Measurements from ENCODE around the gene TRPM5. TPM values are rescaled to one million over a fixed set of nuclear protein-coding genes. Genes with fewer than 3 reads are reported as not detected.

Gene TRPM5
- total RNA-seq, 1 donor from 2014 or later: not detected

GRCh38 chr11:2408671-2409070, 35.6 kb downstream of the TRPM5 start:
- no peak for DNase-seq (ENCODE audit: extremely low spot score, unreplicated experiment)
- no peak overlapping the region for H3K4me3 Mint-ChIP-seq (ENCODE audit: unreplicated experiment)
- H3K9me3 Mint-ChIP-seq (ENCODE audit: unreplicated experiment): no peaks in the 10 kb centered on the region
- H3K4me1 Mint-ChIP-seq (ENCODE audit: unreplicated experiment): no peaks in the 10 kb centered on the region
- TF ChIP-seq CTCF (IDR thresholded peaks at IDR 0.05): no peak
- H3K27ac Mint-ChIP-seq (ENCODE audit: unreplicated experiment): no peak overlapping the region
- no peaks in the 10 kb centered on the region for H3K27me3 Mint-ChIP-seq (ENCODE audit: unreplicated experiment)
- H3K36me3 Mint-ChIP-seq (ENCODE audit: unreplicated experiment): no peaks in the 10 kb centered on the region

GRCh38 chr11:2406878-2407410, 37.4 kb downstream of the TRPM5 start:
- no peak for DNase-seq (ENCODE audit: extremely low spot score, unreplicated experiment)
- H3K27me3 Mint-ChIP-seq (ENCODE audit: unreplicated experiment): no peaks in the 10 kb centered on the region
- H3K4me3 Mint-ChIP-seq (ENCODE audit: unreplicated experiment): no peak overlapping the region
- H3K9me3 Mint-ChIP-seq (ENCODE audit: unreplicated experiment): no peaks in the 10 kb centered on the region
- H3K36me3 Mint-ChIP-seq (ENCODE audit: unreplicated experiment): no peaks in the 10 kb centered on the region
- TF ChIP-seq CTCF (IDR thresholded peaks at IDR 0.05): no peak
- H3K27ac Mint-ChIP-seq (ENCODE audit: unreplicated experiment): no peak overlapping the region
- peaks cover 7% of the 10 kb centered on the region for H3K4me1 Mint-ChIP-seq (ENCODE audit: unreplicated experiment)

GRCh38 chr11:2406451-2406850, 37.9 kb downstream of the TRPM5 start:
- H3K4me1 Mint-ChIP-seq (ENCODE audit: unreplicated experiment): peaks cover 11% of the 10 kb centered on the region
- no peak overlapping the region for H3K27ac Mint-ChIP-seq (ENCODE audit: unreplicated experiment)
- no peaks in the 10 kb centered on the region for H3K9me3 Mint-ChIP-seq (ENCODE audit: unreplicated experiment)

GRCh38 chr11:2404735-2405196, 39.5 kb downstream of the TRPM5 start:
- Mint-ChIP-seq H3K4me3 (ENCODE audit: unreplicated experiment) (no peak overlapping the region), H3K9me3 (ENCODE audit: unreplicated experiment) (no peaks in the 10 kb centered on the region), H3K36me3 (ENCODE audit: unreplicated experiment) (no peaks in the 10 kb centered on the region), H3K27me3 (ENCODE audit: unreplicated experiment) (no peaks in the 10 kb centered on the region), H3K27ac (ENCODE audit: unreplicated experiment) (no peak overlapping the region), H3K4me1 (ENCODE audit: unreplicated experiment) (peaks cover 13% of the 10 kb centered on the region)
- no peak for TF ChIP-seq CTCF (IDR thresholded peaks at IDR 0.05)
- no peak for DNase-seq (ENCODE audit: extremely low spot score, unreplicated experiment)

More at GRCh38 chr11:2406451-2406850, 37.9 kb downstream of the TRPM5 start:
- Mint-ChIP-seq H3K27me3 (ENCODE audit: unreplicated experiment) (no peaks in the 10 kb centered on the region), H3K4me3 (ENCODE audit: unreplicated experiment) (no peak overlapping the region), H3K36me3 (ENCODE audit: unreplicated experiment) (no peaks in the 10 kb centered on the region)
- no peak for DNase-seq (ENCODE audit: extremely low spot score, unreplicated experiment)
- TF ChIP-seq CTCF (IDR thresholded peaks at IDR 0.05): no peak

- H3K9me3 Mint-ChIP-seq (ENCODE audit: unreplicated experiment): no peaks in the 10 kb centered on the region
- no peak for TF ChIP-seq CTCF (IDR thresholded peaks at IDR 0.05)
- no peak overlapping the region for H3K27ac Mint-ChIP-seq (ENCODE audit: unreplicated experiment)
- no peak for DNase-seq (ENCODE audit: extremely low spot score, unreplicated experiment)
- peaks cover 21% of the 10 kb centered on the region for H3K4me1 Mint-ChIP-seq (ENCODE audit: unreplicated experiment)
- no peaks in the 10 kb centered on the region for H3K27me3 Mint-ChIP-seq (ENCODE audit: unreplicated experiment)
- no peaks in the 10 kb centered on the region for H3K36me3 Mint-ChIP-seq (ENCODE audit: unreplicated experiment)
- no peak overlapping the region for H3K4me3 Mint-ChIP-seq (ENCODE audit: unreplicated experiment)
Measured at GRCh38 chr11:2402890-2403645, 41.2 kb downstream of the TRPM5 start.
